GM18873 (cell line): Measurements from ENCODE around the gene STARD10.

Source experiments
- ATAC-seq: cut with Tn5 transposase; IDR thresholded peaks from one replicate; pipeline ENCODE4 v1.9.1; 2021; ENCODE audit warnings: mild to moderate bottlenecking, moderate library complexity, moderate number of reproducible peaks; ENCODE audit not compliant: unreplicated experiment, low FRiP score

Gene STARD10

DNA sequence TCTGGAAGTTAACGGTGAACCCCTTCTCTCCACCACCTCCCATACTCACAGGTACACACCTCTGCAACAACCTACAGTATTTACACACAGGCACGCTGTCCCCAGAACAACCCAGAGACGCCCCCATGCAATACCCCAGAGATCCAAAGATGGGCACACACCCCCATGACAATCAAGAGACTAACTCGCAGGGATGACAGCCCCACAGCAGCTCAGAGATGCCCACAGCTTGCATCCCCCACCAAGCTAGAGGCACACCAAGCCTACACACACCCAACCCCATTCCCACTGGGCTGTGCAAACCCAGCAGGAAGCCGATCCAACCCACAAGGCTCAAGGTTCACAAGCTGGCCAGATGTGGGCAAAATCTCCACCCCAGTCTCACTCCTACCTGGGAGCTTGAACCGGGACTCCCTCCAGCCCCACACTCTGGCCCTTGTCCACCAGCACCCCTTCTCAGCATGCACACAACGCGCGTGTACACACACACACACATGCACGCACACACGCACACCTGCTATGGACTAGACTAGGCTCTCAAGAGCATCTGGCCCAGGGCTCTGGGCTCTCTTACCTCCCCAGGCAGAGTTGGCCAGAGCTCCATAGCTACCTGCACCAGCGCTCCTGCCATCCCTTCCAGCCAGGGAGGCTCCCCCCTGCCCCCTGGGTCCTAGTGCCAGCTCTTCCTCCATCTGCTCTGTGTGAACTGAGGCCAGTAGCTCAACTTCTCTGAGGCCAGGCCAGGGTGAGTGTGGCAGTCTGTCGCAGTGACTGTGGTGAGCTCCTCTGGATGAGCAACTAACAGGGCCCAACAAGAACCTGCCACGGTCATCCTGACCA is 11.5 kb downstream of the STARD10 start:
- no peak for ATAC-seq

- ATAC-seq, result no peak
These were observed 12.3 kb downstream of the STARD10 start for GRCh38 chr11:72781313-72782080.

DNA sequence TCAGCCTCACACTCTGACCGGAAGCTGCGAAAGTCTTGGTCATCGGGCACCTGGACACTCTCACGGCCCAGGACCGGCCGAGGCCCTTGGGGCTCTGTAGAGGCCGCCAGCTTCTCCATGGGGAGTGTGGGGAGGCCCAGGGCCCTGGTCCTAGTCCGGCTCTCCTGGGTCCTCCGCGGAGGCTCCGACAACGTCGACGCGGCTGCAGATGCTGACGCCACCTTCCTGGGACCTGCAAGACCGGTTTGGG is 12.9 kb downstream of the STARD10 start:
- no peak for ATAC-seq

DNA sequence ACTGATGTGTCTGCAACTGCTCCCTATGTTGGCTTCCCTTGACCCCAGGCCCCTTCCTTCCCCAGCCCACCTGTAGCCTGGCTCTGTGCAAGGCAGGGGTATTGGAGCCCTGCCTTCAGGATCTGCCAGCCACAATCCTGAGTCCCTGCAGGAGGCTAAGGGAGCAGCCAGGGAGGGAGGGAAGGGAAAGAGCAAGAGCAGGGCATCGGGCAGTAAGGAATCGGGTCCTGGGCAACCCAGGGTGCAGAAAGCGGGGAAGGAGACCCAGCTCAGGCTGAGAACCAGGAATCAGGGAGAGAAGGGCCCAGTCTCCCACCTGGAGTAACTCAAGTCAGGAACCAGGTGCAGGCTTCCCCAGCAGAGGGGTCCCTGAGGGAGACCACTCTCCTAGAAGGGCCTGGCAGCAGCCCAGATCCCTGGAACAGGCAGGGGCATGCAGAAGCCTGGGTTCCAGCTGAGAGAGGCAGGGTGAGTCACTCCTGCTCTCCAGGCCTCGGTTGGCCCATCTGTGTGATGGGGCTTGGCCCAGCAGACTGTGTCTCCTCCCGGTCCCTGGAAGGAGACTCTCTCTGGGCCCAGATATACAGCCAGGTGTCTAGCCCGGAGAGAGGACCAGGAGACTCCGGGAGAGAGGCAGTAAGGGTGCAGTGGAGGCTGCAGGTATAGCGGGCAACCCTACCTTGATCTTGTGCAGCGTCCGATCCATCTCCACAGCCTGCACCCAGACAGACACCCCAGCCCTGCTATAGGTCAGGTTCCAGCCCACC is 13.4 kb downstream of the STARD10 start:
- ATAC-seq, result no peak

DNA sequence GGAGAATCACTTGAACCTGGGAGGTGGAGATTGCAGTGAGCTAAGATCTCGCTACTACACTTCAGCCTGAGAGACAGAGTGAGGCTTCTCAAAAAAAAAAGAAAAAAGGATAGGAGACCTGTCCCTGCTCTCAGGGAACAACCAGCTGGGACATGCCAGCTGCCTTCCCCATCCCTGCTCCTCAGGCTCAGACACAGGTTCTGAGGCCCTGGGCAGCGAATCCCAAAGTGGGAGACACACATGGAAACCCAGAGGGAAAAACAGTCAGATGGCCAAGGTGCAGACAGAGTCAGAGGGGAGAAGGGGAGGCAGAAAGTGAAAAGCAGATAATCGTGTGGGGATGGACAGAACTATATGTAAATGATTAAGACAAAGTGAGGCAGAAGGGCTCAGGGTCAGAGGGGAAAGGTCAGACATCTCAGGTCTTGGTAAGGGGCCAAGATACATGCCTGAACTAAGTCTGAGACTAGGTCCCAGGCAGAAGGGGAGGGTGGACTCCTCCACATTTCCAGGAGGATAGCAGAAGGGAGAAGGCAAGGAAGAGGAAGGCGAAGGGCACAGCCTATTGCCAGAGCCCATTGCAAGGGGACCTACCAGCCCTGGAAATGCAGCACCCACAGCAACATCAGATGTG is 14.2 kb downstream of the STARD10 start:
- no peak for ATAC-seq

DNA sequence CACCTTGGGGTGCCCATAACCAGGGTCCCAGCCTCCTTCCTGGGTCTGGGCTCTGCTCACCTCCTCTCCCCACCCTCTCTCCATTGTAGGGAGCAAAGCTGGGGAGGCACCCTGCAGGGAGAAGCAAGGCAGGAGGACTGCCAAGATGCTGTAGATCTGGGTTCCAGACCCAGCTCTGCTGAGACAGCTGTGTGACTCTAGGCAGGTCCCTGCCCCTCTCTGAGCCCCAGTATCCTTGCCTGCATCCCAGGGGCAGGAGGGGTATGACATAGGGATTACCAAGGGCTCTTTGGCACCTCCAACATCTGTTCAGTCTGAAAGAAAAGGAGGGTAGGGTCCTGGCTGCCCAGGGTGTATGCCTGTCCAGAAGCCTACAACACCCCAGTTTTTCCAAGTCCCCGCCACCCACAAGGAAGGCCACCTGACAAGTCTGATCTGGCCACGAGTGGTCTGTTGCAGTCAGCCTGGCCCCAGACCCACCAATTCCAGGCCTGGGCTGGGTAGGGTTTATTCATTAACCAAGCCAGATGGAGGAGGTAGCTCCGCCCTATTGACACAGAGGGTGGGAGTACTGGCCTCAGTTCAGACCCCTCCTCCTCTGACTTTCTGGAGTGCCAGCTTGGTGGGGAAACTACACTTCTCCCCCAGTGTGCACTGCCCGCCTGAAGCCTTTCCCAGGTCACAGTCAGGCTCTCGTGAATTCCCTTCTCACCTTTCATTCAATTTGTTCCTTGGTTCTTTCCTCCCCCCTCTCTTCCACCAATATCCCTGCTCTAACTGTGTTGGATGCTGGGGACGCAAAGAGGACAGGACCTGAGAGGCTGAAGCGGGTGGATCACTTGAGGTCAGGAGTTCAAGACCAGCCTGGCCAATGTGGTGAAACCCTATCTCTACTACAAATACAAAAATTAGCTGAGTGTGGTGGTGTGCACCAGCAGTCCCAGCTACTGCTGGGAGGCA is 15.0 kb downstream of the STARD10 start:
- ATAC-seq, result no peak

DNA sequence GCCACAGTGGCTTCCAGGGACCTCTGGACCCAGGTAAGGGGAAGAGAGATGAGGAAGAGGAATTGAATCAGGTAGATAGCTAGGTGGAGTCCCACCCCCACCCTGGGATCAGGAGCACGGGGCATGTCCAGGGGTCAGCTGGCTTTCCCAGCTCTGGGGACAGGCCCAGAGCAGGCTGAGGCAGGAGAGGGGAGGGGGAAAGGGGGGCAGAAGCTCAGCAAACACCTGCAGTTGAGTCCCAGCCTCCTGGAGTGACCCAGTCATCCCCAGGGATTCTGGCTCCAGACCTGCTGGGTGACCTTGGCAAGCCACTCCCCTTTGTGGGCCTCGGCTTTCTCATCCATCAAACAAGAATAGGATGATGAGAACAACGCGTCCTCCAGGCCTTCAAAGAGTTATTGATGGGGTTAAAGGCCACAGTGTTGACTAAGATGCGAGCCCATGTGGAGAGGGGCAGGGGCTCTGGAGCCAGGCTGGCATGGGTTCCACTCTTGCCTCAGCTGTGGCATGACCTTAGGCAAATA is 16.0 kb downstream of the STARD10 start:
- no peak for ATAC-seq

- no peak for ATAC-seq
These were observed 16.7 kb downstream of the STARD10 start for GRCh38 chr11:72776844-72777754.

- no peak for ATAC-seq
These were observed 17.6 kb downstream of the STARD10 start for GRCh38 chr11:72776117-72776843.

- no peak for ATAC-seq
These were observed 18.3 kb downstream of the STARD10 start for GRCh38 chr11:72775288-72776110.

DNA sequence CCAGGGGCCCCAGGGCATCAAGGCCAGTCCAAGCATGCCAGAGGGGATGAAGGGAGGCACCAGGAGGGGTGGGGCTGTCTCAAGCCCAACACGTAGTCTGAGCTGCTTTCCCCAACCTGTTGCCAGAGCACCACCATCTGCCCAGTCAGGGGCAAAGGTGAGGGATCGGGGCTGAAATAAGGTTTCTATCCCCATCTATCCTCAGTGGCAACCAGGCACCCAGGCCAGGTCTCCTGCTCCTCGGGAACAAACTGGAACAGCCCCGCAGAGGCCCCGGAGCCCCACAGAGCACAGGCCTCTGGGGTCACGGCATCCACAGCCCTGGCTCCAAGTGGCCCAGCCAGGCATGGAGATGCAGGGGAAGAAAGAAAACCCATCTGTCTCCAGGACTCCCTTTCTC is 19.3 kb downstream of the STARD10 start:
- ATAC-seq, result no peak

DNA sequence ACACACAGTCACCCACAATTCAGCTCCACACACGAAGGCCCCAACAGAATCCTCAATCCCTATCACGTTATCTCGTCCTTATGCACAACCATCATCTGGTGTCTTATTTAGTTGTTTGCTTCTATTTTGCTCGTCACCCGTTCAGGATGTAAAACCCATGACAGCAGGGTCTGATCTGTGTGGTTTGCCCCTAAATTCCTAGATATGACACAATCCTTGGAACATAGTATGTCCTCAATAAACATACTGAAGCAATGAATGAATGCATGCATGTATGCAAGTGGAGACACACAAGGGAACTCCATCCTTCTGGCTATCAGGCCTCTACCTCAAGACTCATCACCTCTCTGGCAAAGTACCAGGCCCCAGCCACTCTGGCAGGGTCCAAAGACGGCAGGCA is 20.2 kb downstream of the STARD10 start:
- no peak for ATAC-seq

DNA sequence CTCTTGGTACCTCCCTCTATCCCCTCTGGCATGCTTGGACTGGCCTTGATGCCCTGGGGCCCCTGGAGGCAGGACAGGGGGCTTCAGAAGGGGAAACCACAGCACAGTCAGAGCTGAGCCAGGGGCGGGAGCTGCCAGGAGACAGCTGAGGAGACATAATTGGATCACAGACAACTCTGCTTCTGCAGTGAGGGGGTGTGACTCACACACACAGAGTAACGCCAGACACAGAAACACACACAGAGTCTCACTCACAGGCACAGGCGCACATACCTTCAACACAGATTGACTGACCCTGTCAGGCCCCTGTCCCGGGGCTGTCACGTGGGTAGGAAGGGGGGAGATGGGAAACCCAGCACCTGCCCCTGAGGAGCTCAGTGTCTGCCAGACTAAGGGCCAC is 20.6 kb downstream of the STARD10 start:
- ATAC-seq, result no peak

GRCh38 chr11:72772059-72772458 is 21.8 kb downstream of the STARD10 start:
- ATAC-seq, result no peak

DNA sequence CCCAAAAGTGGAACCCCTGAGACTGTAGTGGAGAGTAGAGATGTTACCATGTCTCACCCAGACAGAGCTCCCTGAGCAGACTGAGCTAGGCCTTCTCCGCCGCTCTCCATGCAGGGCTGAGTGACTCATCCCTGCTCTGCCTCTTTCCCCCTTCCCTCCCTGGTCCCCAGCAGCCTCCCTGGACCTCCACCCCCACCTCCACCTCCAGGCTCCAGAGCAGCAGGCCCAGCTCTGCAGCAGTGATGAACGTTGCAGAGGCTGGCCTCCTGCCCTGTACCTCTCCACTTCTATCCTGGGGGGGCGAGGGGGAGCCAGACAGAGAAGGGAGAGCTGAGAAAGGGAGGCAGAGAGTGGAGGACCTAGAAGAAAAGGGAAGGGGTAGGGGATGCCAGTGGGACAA is 22.3 kb downstream of the STARD10 start:
- ATAC-seq, result no peak

DNA sequence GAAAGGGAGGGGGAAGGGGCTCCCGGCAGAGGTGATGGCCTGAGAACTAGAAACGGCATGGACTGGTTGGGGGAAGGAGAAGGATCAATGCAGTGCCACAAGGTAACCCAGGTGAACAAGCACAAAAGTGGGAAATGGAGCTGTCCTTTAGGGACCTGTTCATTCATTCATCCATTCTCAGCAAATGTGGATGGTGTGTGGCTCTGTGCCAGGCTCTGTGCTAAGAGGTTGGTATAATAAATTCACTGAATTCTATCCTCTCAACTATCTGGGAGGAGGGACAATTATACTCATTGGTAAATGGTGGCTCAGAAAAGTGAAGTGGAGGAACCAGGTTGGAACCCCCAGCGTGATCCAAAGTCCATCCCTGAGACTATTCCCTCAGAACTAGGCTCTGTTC is 23.0 kb downstream of the STARD10 start:
- ATAC-seq, result no peak

- no peak for ATAC-seq
These were observed 24.2 kb downstream of the STARD10 start for GRCh38 chr11:72769680-72770079.
